GM21360 (cell line): ENCODE data around the gene VDAC2.

Experiments
- ATAC-seq: cut with Tn5 transposase; IDR thresholded peaks from one replicate; pipeline ENCODE4 v1.9.1; 2021; ENCODE audit warnings: mild to moderate bottlenecking, moderate library complexity; ENCODE audit not compliant: unreplicated experiment

Gene VDAC2

GRCh38 chr10:75247797-75248196 is 37.2 kb downstream of the VDAC2 start:
- ATAC-seq: no peak

- no peak for ATAC-seq
Observed at GRCh38 chr10:75250934-75251333, 40.3 kb downstream of the VDAC2 start.

- ATAC-seq: no peak
Observed at GRCh38 chr10:75253281-75254220, 43.0 kb downstream of the VDAC2 start.

GRCh38 chr10:75254739-75255138 is 44.1 kb downstream of the VDAC2 start:
- no peak for ATAC-seq

- ATAC-seq: no peak
Observed at GRCh38 chr10:75260990-75261389, 50.4 kb downstream of the VDAC2 start.

- no peak for ATAC-seq
Observed at GRCh38 chr10:75261813-75262705, 51.5 kb downstream of the VDAC2 start.

GRCh38 chr10:75263806-75264205 is 53.2 kb downstream of the VDAC2 start:
- ATAC-seq: no peak

- no peak for ATAC-seq
Observed at GRCh38 chr10:75265856-75266255, 55.3 kb downstream of the VDAC2 start.

GRCh38 chr10:75266945-75267344 is 56.3 kb downstream of the VDAC2 start:
- no peak for ATAC-seq

- ATAC-seq: no peak
Observed at GRCh38 chr10:75269605-75270004, 59.0 kb downstream of the VDAC2 start.

- ATAC-seq: no peak
Observed at GRCh38 chr10:75272094-75272493, 61.5 kb downstream of the VDAC2 start.

GRCh38 chr10:75272896-75273295 is 62.3 kb downstream of the VDAC2 start:
- no peak for ATAC-seq

GRCh38 chr10:75276069-75276872 is 65.7 kb downstream of the VDAC2 start:
- ATAC-seq: no peak

GRCh38 chr10:75280236-75280635 is 69.6 kb downstream of the VDAC2 start:
- no peak for ATAC-seq
